MM.1S (cell line): ENCODE results near the gene CCDC77.

Experiments
- DNase-seq: peaks from one replicate; pipeline ENCODE4 v3.0.0-alpha.2; 2015
- H2AFZ ChIP-seq: fragments of 300-600 bp; sonication (generic); 2 replicates; pipeline ENCODE4 v1.6.0; 2016; ENCODE audit warnings: antibody characterized with exemption, low read length
- H3F3A ChIP-seq: fragments of 300-600 bp; sonication (generic); 2 replicates; pipeline ENCODE4 v1.6.1; 2016; ENCODE audit warnings: mild to moderate bottlenecking, antibody characterized with exemption, low read length, moderate library complexity, mixed read lengths; ENCODE audit not compliant: insufficient read depth
- H3K27ac ChIP-seq: fragments of 300-600 bp; sonication (generic); 2 replicates; pipeline ENCODE4 v1.5.1; 2016; ENCODE audit warnings: mild to moderate bottlenecking, low read length
- H3K27me3 ChIP-seq: fragments of 300-600 bp; sonication (generic); replicated peaks from 2 replicates; pipeline ENCODE4 v1.6.0; 2016; ENCODE audit warnings: low read length; ENCODE audit not compliant: insufficient read depth
- H3K36me3 ChIP-seq: fragments of 300-600 bp; sonication (generic); replicated peaks from 2 replicates; pipeline ENCODE4 v1.6.1; 2016; ENCODE audit warnings: mild to moderate bottlenecking, low read length, mixed read lengths; ENCODE audit not compliant: insufficient read depth
- H3K4me1 ChIP-seq: fragments of 300-600 bp; sonication (generic); 2 replicates; pipeline ENCODE4 v1.6.1; 2016; ENCODE audit warnings: low read length, mixed read lengths
- H3K4me2 ChIP-seq: fragments of 300-600 bp; sonication (generic); 2 replicates; pipeline ENCODE4 v1.6.0; 2016; ENCODE audit warnings: low read depth, low read length
- H3K4me3 ChIP-seq: fragments of 300-600 bp; sonication (generic); 2 replicates; pipeline ENCODE4 v1.5.1; 2016; ENCODE audit warnings: low read length, mixed read lengths
- H3K79me2 ChIP-seq: fragments of 300-600 bp; sonication (generic); 2 replicates; pipeline ENCODE4 v1.6.1; 2016; ENCODE audit warnings: mixed run types, low read length, mixed read lengths
- H3K9ac ChIP-seq: fragments of 300-600 bp; sonication (generic); 2 replicates; pipeline ENCODE4 v1.6.1; 2016; ENCODE audit warnings: low read length, mixed read lengths
- H3K9me2 ChIP-seq: fragments of 300-600 bp; sonication (generic); replicated peaks from 2 replicates; pipeline ENCODE4 v1.6.1; 2016; ENCODE audit warnings: mild to moderate bottlenecking, low read length, mixed read lengths; ENCODE audit not compliant: insufficient read depth
- H3K9me3 ChIP-seq: fragments of 300-600 bp; sonication (generic); replicated peaks from 2 replicates; pipeline ENCODE4 v1.6.1; 2016; ENCODE audit warnings: mild to moderate bottlenecking, low read length, mixed read lengths; ENCODE audit not compliant: insufficient read depth
- H4K20me1 ChIP-seq: fragments of 300-600 bp; sonication (generic); 2 replicates; pipeline ENCODE4 v1.6.1; 2016; ENCODE audit warnings: mild to moderate bottlenecking, low read length, moderate library complexity, mixed read lengths; ENCODE audit not compliant: insufficient read depth
- EZH2 ChIP-seq: fragments of 300-600 bp; sonication (generic); optimal IDR thresholded peaks from 2 replicates; pipeline ENCODE3; 2017; ENCODE audit warnings: low read depth, mild to moderate bottlenecking, antibody characterized with exemption, low read length, mixed read lengths
- EZH2phosphoT487 ChIP-seq: fragments of 300-600 bp; sonication (generic); IDR thresholded peaks from 2 replicates; pipeline ENCODE4 v1.6.1; 2018; ENCODE audit warnings: antibody characterized with exemption, low read length
- TF ChIP-seq, protein P1 (sequence below): fragments of 300-600 bp; sonication (generic); IDR thresholded peaks from 2 replicates; pipeline ENCODE4 v1.5.1; 2016; ENCODE audit warnings: antibody characterized with exemption, low read length, mixed read lengths

CCDC77 gene

DNA sequence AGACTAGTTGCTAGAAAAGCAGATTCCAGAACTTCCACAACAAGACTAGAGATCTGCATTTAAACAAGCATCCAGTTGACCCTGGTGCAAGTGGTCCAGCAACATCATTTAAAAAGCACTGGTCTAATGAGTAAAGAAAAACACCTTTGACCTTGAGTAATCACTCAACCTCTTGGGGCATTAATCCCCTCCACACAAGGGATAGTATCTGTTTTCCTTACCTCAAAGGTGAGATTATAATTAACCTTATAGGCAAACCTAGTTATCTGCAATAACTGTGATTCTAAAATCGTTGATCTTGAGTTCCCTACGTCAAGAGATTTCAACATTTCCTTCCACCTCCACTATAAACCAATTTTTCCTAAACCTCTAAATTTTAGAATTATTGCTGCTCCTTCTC is 13.4 kb upstream of the CCDC77 start:
- Histone ChIP-seq H3K9me2 (no peaks in the 10 kb centered on the region), H3K4me2 (peak overlapping the region; percentile 93), H3K9ac (peak overlapping the region; percentile 95), H3F3A (peaks cover 13% of the 10 kb centered on the region), H3K27me3 (no peaks in the 10 kb centered on the region), H3K79me2 (peaks cover 59% of the 10 kb centered on the region), H3K9me3 (no peaks in the 10 kb centered on the region), H3K4me1 (peaks cover 20% of the 10 kb centered on the region), H3K27ac (peak overlapping the region; percentile 90; the same call in 1 of the 2 replicates), H3K36me3 (peaks cover 8% of the 10 kb centered on the region), H3K4me3 (peak overlapping the region; percentile 91), H4K20me1 (no peaks in the 10 kb centered on the region), H2AFZ (0 out of 2 replicates have a peak overlapping the region, but pooled peaks have one; percentile 96)
- TF ChIP-seq EZH2phosphoT487, result no peak
- TF ChIP-seq, protein P1, sequence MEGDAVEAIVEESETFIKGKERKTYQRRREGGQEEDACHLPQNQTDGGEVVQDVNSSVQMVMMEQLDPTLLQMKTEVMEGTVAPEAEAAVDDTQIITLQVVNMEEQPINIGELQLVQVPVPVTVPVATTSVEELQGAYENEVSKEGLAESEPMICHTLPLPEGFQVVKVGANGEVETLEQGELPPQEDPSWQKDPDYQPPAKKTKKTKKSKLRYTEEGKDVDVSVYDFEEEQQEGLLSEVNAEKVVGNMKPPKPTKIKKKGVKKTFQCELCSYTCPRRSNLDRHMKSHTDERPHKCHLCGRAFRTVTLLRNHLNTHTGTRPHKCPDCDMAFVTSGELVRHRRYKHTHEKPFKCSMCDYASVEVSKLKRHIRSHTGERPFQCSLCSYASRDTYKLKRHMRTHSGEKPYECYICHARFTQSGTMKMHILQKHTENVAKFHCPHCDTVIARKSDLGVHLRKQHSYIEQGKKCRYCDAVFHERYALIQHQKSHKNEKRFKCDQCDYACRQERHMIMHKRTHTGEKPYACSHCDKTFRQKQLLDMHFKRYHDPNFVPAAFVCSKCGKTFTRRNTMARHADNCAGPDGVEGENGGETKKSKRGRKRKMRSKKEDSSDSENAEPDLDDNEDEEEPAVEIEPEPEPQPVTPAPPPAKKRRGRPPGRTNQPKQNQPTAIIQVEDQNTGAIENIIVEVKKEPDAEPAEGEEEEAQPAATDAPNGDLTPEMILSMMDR, result no peak
- TF ChIP-seq EZH2, result no peak
- DNase-seq, result no peak

DNA sequence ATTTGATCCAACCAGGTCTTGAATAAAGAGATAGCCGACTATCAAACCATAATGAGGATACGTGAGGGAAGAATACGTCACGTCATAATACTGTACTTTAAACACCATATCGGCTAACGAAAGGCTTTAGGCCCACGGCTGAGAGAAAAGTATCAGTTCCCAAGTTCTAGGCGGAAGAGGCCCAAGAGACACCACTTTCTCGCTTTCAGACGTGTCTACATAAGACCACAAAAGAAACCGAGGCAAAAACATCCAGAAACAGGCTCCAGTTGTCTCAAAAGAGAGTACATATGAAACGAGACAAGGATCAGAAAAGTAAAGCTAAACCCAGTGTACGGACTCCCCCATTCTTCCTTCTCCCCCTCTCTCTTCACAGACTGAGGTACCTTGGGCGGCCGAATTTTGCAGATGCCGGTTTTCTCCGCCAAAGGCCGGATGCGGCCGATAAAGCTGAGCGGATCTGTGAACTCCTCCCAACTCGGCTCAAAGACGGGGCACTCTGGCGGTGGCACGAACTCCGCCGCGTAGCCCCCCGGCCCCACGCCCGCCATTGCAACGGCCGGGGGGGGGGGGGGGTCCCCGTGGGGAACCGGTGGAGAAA is 12.8 kb upstream of the CCDC77 start:
- Histone ChIP-seq H3K27me3 (no peaks in the 10 kb centered on the region), H2AFZ (peak overlapping the region; percentile 96), H3K27ac (peak overlapping the region; percentile 90), H4K20me1 (no peaks in the 10 kb centered on the region), H3K9me2 (no peaks in the 10 kb centered on the region), H3K4me2 (peak overlapping the region; percentile 93), H3K4me1 (peaks cover 20% of the 10 kb centered on the region), H3K4me3 (peak overlapping the region; percentile 91), H3K36me3 (peaks cover 8% of the 10 kb centered on the region), H3K9ac (peak overlapping the region; percentile 95), H3K79me2 (peaks cover 55% of the 10 kb centered on the region), H3F3A (peaks cover 13% of the 10 kb centered on the region), H3K9me3 (no peaks in the 10 kb centered on the region)
- TF ChIP-seq, protein P1, result no peak
- TF ChIP-seq EZH2 (no peak), EZH2phosphoT487 (no peak)
- peak; percentile 39 for DNase-seq

DNA sequence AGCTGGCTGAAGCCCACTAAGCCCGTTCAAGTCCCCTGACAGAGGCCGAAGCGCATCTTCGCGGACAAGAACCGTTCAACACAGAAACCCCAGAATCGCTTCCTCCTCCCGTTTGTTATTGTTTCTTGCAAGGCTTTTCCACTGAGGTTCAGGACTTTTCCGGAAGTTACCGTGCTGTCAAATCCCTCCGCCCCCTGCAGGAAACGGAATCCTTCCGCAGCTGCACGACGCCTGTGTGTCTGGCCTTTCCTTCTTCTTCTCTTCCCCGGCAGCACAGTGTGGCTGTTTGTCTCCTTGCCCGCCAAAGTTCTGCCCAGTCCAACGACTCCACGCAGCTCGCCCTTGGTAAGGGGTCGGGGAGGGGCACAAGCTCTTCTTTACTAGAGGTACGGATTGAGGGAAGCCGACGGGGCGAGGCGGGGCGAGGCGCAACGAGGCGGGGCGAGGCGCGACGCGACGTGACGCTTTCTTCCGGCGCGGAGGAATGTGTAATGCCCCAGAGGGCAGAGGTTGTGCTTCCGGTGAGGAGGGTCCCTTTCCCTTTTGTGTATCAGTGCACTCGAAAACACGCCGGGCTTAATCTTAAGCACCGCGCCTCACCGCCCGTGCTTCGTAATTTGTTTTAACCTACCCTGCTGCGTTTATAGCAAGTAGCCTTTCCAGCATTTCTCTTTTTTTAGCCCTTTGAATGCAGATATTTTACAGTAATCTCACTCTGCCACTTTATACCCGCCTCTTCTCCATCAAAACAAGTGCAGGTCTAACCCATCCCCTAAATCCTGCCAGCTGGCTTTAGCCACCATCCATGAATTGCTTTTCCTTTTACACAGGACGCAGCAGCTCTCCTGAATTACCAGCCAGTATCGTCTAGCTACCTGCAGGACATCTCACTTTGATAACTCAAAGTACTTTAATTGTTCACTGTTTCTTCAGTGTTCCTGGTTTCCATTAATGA is 12.0 kb upstream of the CCDC77 start, which contains the start of gene KDM5A:
Gene KDM5A (minus strand): TSS at position 179 of the 955 bp plus-strand sequence. CDS start 229 bp downstream, outside the sequence.
- peaks cover 47% of the 10 kb centered on the region for H3K79me2 ChIP-seq
- DNase-seq, result peak; percentile 93

More for the DNA sequence above, 12.0 kb upstream of the CCDC77 start, which contains the start of gene KDM5A:
- Histone ChIP-seq H3K9ac (peak within 1 kb of the TSS; percentile 95), H3K9me2 (no peaks in the 10 kb centered on the region), H2AFZ (peak within 1 kb of the TSS; percentile 96), H3K9me3 (no peaks in the 10 kb centered on the region), H3K27ac (peak within 1 kb of the TSS; percentile 90), H3K27me3 (no peaks in the 10 kb centered on the region), H3K36me3 (peaks cover 2% of the 10 kb centered on the region), H3K4me3 (peak within 1 kb of the TSS; percentile 91), H3K4me2 (peak within 1 kb of the TSS; percentile 93), H3K4me1 (peaks cover 20% of the 10 kb centered on the region), H3F3A (peaks cover 13% of the 10 kb centered on the region), H4K20me1 (no peaks in the 10 kb centered on the region)
- TF ChIP-seq EZH2, result no peak
- TF ChIP-seq EZH2phosphoT487, result no peak
- TF ChIP-seq, protein P1, result no peak
